Pancreas (tissue), 10 donors: Measurements from ENCODE around the gene SIL1. TPM values are rescaled to one million over a fixed set of nuclear protein-coding genes. Genes with fewer than 3 reads are reported as not detected.

Experiments used
- ATAC-seq, 4 donors: fragments of 200-7000 bp; cut with Tn5 transposase; one replicate each; pipeline versions ENCODE4 v1.8.0 to v1.9.1; 2020; ENCODE audit warnings: mild to moderate bottlenecking in 4 of 4, moderate library complexity in 4 of 4
- DNase-seq, 6 donors: peaks; one replicate each; pipeline ENCODE4 v3.0.0-alpha.2; 2020
- FAIRE-seq: peaks from 2 replicates; lab custom pipeline; 2012; peaks lifted over from hg19 to GRCh38; lab: Jason Lieb, UNC
- H3K27ac ChIP-seq, 4 donors: fragments of 200-600 bp; sonication (generic); 1 replicate in 3 of 4; 2 replicates in 1 of 4; pipeline versions ENCODE4 v1.5.0 to v1.8.0; 2020
- H3K27me3 ChIP-seq, 4 donors: fragments of 200-600 bp; one replicate each; pipeline ENCODE4 v1.8.0; 2021
- H3K36me3 ChIP-seq, 3 donors: fragments of 200-600 bp; sonication (generic) in 1 of 3; one replicate each; pipeline versions ENCODE4 v1.5.0 to v1.8.0; 2020 to 2021
- H3K4me1 ChIP-seq, 3 donors: fragments of 200-600 bp; one replicate each; pipeline ENCODE4 v1.8.0; 2021
- H3K4me3 ChIP-seq, 4 donors: fragments of 200-600 bp; sonication (generic) in 2 of 4; one replicate each; pipeline versions ENCODE4 v1.5.0 to v1.8.0; 2020 to 2021
- H3K9me3 ChIP-seq, 4 donors: fragments of 200-600 bp; one replicate each; pipeline ENCODE4 v1.8.0; 2021
- WGBS, 2 donors: extraction: QIAGEN DNeasy Blood & Tissue Kit; methylation state at CpG; one replicate each; pipeline ENCODE4 v1.1.7; 2013; 5-methylcytosine and 5-hydroxymethylcytosine counted together
- intact Hi-C, 3 donors: fragments of 100-400 bp; cut with DNase I; formaldehyde crosslinking; loops; one replicate each; pipeline versions ENCODE4 v1.11.1 to v1.14.2; 2022
- polyA plus RNA-seq, 2 donors: library from polyadenylated mRNA; stranded (reverse); fragments of 200-250 nt; gene quantifications; one replicate each; pipeline ENCODE4 v1.2.3, GENCODE V29; 2013
- total RNA-seq, 6 donors: library from RNA; stranded (reverse); fragmentation: NEBNext Ultra II Directional in 4 of 6; extraction: Animal tissue kit (Norgen Biotek cat#: 25700) in 4 of 6; gene quantifications; one replicate each; pipeline versions ENCODE4 v1.2.1 to v1.2.4, GENCODE V29; 2021 to 2023
- TF ChIP-seq, protein P1 (sequence below), 4 donors: fragments of 200-600 bp; sonication (generic) in 3 of 4; IDR thresholded peaks; one replicate each; pipeline versions ENCODE4 v1.5.0 to v1.8.0; 2021; ENCODE audit warnings: antibody characterized with exemption in 4 of 4
- donor health status: healthy with polysubstance abuse.
- donor health status: DM: no; HTN: no; CAD: no; lungs with moderate emphysema.
- donor health status: DM: no; HTN: no; CAD: no.
- donor health status: control.
- donor health status: control.
- donor health status: Bipolar disorder and iron deficiency.
- donor health status: DM: yes; HTN: yes; CAD: no.
- donor health status: DM: no; HTN: no; CAD: no.
- donor health status: DM: no; HTN: no; CAD: no.
- donor health status: DM: yes; HTN: yes; CAD: no.

The SIL1 gene
- total and polyA plus RNA-seq, 8 donors, result 38.6 to 119 (median 55.0) TPM

- TF ChIP-seq, protein P1, sequence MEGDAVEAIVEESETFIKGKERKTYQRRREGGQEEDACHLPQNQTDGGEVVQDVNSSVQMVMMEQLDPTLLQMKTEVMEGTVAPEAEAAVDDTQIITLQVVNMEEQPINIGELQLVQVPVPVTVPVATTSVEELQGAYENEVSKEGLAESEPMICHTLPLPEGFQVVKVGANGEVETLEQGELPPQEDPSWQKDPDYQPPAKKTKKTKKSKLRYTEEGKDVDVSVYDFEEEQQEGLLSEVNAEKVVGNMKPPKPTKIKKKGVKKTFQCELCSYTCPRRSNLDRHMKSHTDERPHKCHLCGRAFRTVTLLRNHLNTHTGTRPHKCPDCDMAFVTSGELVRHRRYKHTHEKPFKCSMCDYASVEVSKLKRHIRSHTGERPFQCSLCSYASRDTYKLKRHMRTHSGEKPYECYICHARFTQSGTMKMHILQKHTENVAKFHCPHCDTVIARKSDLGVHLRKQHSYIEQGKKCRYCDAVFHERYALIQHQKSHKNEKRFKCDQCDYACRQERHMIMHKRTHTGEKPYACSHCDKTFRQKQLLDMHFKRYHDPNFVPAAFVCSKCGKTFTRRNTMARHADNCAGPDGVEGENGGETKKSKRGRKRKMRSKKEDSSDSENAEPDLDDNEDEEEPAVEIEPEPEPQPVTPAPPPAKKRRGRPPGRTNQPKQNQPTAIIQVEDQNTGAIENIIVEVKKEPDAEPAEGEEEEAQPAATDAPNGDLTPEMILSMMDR (IDR thresholded peaks at IDR 0.05), result no peak
- Histone ChIP-seq H3K36me3 (no peaks in the 10 kb centered on the region), H3K27ac (no peak overlapping the region), H3K9me3 (no peaks in the 10 kb centered on the region), H3K4me3 (no peak overlapping the region), H3K27me3 (no peaks in the 10 kb centered on the region), H3K4me1 (peaks cover 4 to 24% (median 5%) of the 10 kb centered on the region in 3 donors)
- DNase-seq (peak in 2 of 6 donors; percentile 15 to 38), ATAC-seq (peak; percentile 68 to 80 (median 76)), FAIRE-seq (no peak)
- intact Hi-C loops, result no loop called here
- WGBS, 2 donors, result 58 to 68% methylated on average over 2 of the region's 2 CpGs
Observed at GRCh38 chr5:139064613-139065012, 133.6 kb downstream of the SIL1 start.

GRCh38 chr5:139063664-139064054 is 134.5 kb downstream of the SIL1 start:
- Histone ChIP-seq H3K36me3 (no peaks in the 10 kb centered on the region), H3K27ac (no peak overlapping the region), H3K4me1 (peaks cover 4 to 24% (median 5%) of the 10 kb centered on the region in 3 donors), H3K9me3 (no peaks in the 10 kb centered on the region), H3K4me3 (no peak overlapping the region), H3K27me3 (no peaks in the 10 kb centered on the region)
- ATAC-seq, result no peak
- WGBS, 2 donors, result 60 to 70% methylated on average over 1 of the region's 1 CpG
- TF ChIP-seq, protein P1 (IDR thresholded peaks at IDR 0.05), result no peak
- DNase-seq, result no peak
- FAIRE-seq, result no peak
- intact Hi-C loops, result no loop called here

DNA sequence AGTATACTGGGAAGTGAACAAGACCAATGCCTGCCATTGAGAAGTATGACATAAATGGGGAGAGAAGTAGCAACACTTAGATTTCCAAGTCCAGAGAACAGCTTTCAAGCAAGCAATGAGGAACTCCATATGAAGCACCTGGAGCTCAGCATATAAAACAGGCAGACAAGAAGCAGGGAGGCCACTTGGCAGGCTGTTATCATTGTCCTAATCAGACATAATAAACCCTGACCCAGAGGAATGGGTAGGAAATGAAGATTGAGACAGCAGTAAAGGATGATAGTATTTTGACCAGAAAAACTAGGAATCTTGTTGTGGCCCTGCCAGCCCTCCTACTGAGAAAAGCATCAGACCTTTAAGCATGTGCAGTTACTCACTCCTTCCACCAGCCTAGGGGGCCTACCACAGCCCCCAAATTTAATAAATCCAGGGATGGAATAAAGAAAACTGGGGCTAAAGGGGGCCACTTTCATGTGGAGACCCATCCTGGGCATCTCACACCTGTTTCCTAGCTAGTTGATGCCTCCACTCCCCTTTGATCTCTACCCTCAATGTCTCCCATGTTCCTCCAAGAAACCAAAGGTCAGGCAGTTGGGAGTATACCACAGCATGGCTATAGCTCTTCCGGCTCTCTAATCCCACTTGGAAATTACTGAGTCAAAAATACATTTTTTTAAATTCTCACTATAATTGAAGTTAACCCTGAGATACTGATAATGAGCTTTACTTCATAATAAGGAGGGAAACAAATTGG is 135.1 kb downstream of the SIL1 start:
- 96 to 98% methylated on average over 1 of the region's 1 CpG for WGBS, 2 donors
- no peaks in the 10 kb centered on the region for H3K9me3 ChIP-seq
- H3K27ac ChIP-seq, result no peak overlapping the region
- no peak overlapping the region for H3K4me3 ChIP-seq
- FAIRE-seq, result no peak
- no peak for DNase-seq
- peaks cover 4 to 24% (median 5%) of the 10 kb centered on the region in 3 donors for H3K4me1 ChIP-seq
- TF ChIP-seq, protein P1 (IDR thresholded peaks at IDR 0.05), result no peak
- ATAC-seq, result no peak
- H3K27me3 ChIP-seq, result no peaks in the 10 kb centered on the region
- intact Hi-C loops, result no loop called here
- no peaks in the 10 kb centered on the region for H3K36me3 ChIP-seq

DNA sequence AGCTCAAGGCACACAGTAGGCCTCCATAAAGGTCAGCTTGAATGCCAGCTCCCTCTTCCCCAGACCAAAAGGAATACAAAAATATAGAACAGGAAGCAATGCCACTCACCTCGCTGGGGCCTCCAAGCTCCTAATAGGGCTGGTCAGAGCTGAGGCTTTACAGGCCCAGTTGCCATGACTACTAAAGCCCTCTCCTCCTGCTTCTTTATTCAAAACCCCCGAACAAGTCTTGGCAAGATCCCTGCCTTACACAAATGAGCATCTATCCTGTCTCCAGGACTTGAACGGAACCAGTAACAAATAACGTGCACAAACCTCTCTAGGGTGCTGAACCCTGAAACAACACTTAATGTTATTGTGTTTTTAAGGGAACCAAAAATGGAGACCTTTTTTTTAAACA is 136.3 kb downstream of the SIL1 start:
- Histone ChIP-seq H3K4me1 (peaks cover 4 to 24% (median 5%) of the 10 kb centered on the region in 3 donors), H3K9me3 (no peaks in the 10 kb centered on the region), H3K4me3 (no peak overlapping the region), H3K36me3 (no peaks in the 10 kb centered on the region), H3K27me3 (no peaks in the 10 kb centered on the region), H3K27ac (peak overlapping the region in 1 of 4 donors; percentile 32)
- no peak for FAIRE-seq
- no peak for ATAC-seq
- intact Hi-C loops, result no loop called here
- no peak for DNase-seq
- WGBS, 2 donors, result 81 to 83% methylated on average over 4 of the region's 4 CpGs
- TF ChIP-seq, protein P1 (IDR thresholded peaks at IDR 0.05), result no peak

GRCh38 chr5:139061274-139061673 is 136.9 kb downstream of the SIL1 start:
- Histone ChIP-seq H3K36me3 (no peaks in the 10 kb centered on the region), H3K9me3 (no peaks in the 10 kb centered on the region), H3K27me3 (no peaks in the 10 kb centered on the region), H3K27ac (peak overlapping the region in 2 of 4 donors; percentile 32 to 53), H3K4me1 (peaks cover 4 to 24% (median 5%) of the 10 kb centered on the region in 3 donors), H3K4me3 (no peak overlapping the region)
- intact Hi-C loops, result no loop called here
- ATAC-seq, result peak; percentile 30 to 83 (median 75)
- no peak for FAIRE-seq
- TF ChIP-seq, protein P1 (IDR thresholded peaks at IDR 0.05), result no peak
- 27 to 38% methylated on average over 5 of the region's 5 CpGs for WGBS, 2 donors
- DNase-seq, result peak in 5 of 6 donors; percentile 47 to 76 (median 64)
